GM19043 (cell line): ENCODE results near the gene PDE11A.
A peak's percentile ranks its signal among the peaks of the same experiment; 100 is the strongest.

Experiments used
- ATAC-seq: cut with Tn5 transposase; IDR thresholded peaks from one replicate; pipeline ENCODE4 v1.9.1; 2021; ENCODE audit warnings: low read depth; ENCODE audit not compliant: unreplicated experiment

Gene PDE11A

DNA sequence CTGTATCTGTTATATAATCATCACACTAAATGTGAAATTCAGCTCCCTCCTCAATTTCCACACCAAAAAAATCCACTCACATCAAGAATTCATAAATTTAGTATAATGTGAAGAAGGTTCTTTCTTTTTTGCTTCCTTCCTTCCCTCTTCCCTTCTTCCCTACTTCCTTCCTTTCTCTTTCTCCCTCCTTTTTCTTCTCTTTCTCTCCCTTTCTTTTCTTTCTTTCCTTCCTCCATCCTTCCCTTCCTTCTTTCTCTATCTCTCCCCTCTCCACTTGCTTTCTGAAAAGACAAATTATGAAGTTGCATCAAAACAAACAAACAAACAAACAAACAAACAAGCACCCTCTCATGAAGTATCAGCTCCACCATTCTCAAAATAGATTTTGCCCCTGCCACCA, 290.0 kb downstream of the PDE11A start:
- ATAC-seq = no peak

- ATAC-seq = no peak
These were observed 294.1 kb downstream of the PDE11A start for GRCh38 chr2:177778472-177778871.

DNA sequence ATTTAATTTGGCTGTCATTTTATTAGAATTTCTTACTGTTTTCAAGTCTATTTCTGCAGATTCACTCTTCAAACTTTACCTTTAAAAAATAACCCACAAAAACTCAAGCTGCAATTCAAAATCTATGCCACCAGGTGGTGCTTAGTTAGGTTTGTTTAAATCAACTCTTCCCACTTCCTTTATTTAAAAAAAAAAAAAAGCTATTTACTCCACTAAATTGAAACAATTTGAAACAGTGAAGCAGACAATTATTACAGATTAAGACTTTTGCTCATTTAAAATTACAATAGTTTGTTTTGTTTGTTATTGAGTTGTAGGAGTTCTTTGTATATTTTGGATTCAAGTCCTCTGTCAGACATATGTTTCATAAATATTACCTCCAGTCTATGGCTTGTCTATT, 300.0 kb downstream of the PDE11A start:
- no peak for ATAC-seq

GRCh38 chr2:177771191-177771590, 301.4 kb downstream of the PDE11A start:
- ATAC-seq = no peak

DNA sequence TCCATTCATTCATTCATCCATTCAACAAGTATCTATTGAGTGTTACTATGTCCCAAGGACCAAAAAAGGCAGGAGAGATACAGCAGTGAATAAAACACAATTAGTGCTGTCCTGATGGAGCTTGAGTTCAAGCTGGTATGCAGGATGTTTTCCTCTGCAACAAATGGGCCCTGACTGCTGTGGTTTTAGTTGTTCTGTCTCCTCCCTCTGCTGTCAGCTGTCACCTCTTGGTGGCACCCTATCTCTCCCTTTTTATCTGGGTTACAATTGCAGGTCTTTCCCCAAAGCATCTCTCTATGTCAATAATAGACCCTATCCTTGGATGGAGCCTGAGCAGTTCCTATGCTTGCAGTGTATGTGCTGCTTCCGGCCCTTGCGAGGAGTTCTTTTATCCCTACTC, 304.8 kb downstream of the PDE11A start:
- ATAC-seq = no peak

GRCh38 chr2:177765698-177766097, 306.9 kb downstream of the PDE11A start:
- ATAC-seq = no peak

DNA sequence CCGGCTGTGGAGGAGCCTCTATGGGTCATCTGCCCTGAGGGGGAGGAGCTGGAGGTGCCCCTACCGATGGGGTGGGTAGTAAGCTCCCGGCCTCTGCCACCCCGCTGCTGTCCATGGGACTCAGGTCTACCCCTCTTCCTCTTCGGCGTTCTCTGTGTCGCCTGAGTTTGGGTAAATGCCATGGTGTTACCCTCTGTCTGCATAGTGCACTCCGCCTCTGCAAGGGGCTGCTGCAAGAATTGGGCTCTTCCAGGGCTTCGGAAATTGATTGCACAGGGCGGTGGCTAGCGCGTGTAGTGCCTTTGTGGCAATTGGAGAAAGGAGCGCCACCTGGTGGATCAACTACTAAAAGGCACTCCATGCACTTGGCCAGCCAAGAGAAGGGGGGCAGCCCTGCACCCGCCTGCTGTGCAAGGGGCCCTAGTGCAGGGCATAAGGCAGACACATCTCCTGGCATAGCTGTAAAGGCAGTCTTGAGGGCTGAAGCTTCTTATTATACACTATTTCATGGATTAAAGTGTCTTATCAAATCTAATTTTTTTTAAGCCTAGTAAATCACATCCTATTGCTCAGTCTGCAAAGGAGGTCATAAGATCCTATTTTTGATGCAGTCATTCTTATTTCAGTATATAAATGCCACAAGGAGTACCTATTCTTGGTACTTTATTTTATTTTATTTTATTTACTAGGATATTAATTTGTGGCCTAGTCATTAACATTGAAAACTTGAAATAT, 308.9 kb downstream of the PDE11A start:
- peak; percentile 98 for ATAC-seq

GRCh38 chr2:177759443-177759842, 313.1 kb downstream of the PDE11A start:
- no peak for ATAC-seq

DNA sequence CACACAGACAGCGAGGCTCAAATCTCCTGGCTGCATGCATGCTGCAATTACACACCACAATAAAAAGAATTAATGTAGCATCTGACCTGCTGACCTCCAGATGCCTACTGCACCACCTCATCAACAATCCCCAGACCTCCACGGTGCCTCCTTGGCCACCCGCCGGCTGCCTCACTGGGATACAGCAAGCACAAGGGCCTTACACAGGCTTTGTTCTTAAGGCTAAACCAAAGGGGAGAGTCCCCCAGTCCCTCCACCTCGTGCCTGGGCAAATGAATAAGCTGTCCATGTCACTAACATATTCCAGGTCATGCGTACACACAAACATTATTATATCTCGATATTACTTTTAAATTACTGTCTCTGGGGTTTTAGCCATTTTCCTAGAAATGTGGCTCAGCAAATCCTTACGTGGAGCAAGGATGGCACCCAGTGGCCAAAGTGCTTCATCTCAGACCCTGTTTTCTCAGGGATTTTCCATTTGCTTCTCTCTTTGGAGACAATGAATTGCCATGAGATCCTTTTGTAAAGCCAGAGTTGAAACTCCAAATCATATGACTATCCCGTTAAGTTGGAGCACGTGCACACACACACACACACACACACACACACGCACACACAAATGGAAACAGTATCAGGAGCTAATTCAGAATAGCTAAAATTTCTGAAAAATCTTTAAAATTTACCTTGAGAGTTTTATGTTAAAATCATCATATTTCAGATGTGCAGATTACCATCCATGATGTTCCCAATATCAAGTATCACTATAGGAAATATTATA, 313.8 kb downstream of the PDE11A start:
- no peak for ATAC-seq

GRCh38 chr2:177756336-177756735, 316.2 kb downstream of the PDE11A start:
- ATAC-seq = no peak

DNA sequence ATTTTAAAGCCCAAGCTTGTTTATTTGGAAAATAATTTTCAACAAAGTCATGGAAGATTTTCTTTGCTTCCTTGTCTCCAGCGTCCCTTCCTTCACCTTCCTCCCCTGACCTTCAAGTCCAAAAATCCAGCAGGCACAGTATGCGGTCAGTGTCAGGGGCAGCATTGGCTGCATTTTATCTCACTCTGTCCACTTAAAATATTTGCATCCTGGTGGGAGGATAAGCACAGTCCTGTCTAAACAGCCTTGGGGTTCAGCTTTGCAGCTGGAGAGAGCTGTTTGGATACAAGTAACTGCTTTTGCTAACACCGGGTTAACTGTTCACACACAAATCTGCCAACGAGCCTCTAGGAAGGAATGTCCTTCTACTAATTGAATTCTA, 318.1 kb downstream of the PDE11A start:
- ATAC-seq = no peak

GRCh38 chr2:177753682-177754491, 318.7 kb downstream of the PDE11A start:
- no peak for ATAC-seq

GRCh38 chr2:177748360-177748759, 324.2 kb downstream of the PDE11A start:
- no peak for ATAC-seq

DNA sequence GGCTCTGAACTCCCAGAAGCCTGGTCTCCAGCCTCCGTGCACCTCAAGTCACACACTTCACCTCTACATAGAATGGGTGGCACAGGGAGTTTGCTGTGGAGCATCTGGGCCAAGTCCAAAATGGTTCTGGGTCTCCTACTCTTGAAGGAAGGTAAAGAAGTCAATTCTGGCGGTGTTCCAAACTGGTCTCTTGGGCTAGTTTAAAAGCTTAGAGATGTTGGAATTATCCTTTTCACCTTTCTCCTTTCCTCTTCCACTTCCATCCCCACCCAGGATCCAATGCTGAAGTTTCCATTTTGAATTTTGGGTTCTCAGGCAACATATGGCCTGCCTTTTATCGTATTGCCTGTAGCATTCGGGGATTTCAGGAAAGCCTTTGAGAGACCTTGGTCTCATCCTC, 325.2 kb downstream of the PDE11A start:
- no peak for ATAC-seq

DNA sequence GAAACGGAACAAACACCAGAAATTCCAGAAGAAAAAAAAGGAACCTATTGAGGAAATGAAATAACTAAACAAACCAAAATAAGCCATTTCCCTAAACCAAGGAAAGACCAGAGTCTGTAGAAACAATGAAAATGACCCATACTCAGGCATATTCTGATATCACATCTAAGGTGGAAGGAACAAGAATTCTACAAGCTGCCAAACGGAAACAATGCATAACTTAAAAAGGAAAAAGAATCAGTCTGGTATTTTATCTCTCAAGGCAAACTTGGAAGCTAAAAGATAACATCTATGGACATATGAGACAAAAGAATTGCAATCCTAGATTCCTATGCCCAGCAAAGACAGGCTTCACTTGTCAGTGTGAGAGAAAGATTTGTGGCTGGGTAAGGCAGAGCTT, 326.2 kb downstream of the PDE11A start:
- ATAC-seq = no peak

GRCh38 chr2:177745531-177745930, 327.0 kb downstream of the PDE11A start:
- ATAC-seq = no peak

- ATAC-seq = no peak
These were observed 329.7 kb downstream of the PDE11A start for GRCh38 chr2:177742851-177743250.

DNA sequence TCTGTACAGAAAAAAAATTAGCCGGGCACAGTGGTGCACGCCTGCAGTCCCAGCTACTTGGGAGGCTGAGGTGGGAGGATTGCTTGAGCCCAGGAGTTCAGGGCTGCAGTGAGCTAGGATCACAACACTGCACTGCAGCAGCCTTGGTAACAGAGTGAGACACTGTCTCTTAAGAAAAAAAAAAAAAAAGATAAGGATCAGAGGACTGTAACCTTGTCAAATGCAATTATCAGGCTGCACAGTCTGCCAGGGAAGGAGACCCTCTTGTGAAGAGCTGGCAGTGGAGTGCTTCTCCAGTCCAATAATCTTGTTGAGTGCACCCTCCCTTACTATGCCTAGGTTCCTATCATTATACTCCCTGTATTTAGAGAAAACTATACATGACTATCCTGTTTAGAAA, 330.7 kb downstream of the PDE11A start:
- no peak for ATAC-seq

DNA sequence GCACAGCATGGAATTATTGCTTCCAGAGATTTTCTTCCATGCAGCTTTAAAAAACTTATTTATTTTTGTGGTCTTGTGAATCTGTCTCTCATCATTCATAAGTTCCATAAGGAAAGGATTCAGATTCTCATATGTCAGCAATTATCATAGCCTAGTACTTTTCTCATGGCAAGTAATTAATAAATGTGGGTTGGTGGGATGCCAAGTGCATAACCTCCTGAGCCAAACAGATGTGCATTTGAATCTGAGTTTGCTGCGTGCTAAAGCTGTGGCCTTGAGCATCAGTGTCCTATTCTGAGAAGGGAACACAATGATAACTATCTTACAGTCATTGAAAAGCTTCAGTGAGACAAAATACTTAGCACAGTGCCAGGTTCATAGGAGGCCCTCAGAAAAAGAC, 331.9 kb downstream of the PDE11A start:
- no peak for ATAC-seq

DNA sequence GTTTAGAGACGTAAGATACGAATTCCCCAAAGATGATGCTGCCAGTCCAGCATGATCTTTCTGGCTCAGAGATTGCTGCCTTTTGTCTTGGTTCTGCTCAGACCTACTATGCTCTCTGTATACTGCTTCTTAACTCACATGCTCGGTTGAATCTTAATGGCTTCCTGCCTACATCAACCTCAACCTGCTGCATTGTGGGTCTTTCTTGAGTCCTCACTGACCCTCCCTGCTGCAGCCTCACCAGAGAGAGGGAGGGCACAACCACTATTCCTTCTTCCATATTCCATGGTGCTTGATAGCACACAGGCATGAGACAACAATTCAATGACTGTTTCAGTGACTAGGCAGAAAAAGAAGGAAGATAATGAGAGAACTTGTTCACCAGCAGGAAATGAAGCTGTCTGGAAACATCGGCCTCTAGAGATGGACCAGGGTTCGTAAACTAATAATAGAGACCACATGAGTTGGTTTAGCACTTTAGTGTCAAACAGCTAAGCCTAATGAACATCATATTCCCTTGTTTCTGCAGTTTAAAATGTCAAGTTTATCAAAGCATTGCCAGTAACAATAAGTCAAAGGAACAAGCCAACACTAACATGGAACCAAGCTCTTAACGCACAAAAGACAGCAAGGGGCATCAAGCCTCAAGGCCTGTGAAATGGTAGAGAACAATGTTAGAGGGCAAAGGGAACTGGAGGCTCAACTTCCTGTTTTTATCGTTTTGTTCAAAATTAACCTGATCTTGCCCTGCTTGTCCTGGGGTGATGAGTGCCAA, 333.9 kb downstream of the PDE11A start:
- no peak for ATAC-seq
